ENCODE results near the gene ABCC11. TPM values are rescaled to one million over a fixed set of nuclear protein-coding genes. Genes with fewer than 3 reads are reported as not detected.
"Not testable (repeated sequence)": the region's sequence is repeated elsewhere in the genome, so short reads cannot be mapped to it uniquely, and the experiment has no call there.

ABCC11 gene
- total RNA-seq, 4 donors from 2014 or later, result 0.40 to 0.66 TPM; not detected in 2

DNA sequence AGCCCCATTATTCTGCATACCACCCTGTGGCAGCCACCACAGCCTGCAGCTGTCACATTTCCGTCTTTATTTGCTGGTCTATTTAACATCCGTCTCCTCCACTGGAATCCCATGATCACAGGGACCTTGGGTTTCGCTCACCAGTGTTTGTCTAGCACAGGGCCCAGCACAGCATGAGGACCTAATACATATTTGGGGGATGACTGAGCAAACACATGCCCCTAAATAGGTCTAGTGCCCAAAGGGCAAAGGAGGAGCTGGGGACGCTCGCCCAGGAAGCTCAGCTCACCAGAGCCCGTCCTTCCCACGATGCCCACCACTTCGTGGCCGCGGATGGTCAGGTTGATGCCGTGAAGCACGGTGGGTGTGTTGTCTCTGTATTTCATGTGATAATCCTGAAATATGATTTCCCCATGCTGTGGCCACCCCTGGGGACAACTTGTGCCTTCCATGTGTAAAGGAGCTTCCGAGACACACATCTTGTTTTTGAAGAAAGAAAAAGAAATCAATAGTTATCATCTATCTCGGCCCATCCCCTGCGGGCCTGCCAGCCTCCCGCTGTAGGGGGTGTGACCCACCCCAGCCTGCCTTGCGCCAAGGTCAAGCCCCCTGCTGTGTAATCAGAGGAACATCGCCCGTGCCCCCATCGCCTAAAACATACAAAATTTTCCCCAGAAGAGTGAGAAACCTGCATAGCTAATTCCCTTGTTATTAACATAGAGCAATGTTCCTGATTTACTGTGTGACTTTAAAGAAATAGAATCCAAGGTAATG, 70.5 kb downstream of the ABCC11 start:
- Histone ChIP-seq H3K4me1 (no peaks in the 10 kb centered on the region), H3K36me3 (no peaks in the 10 kb centered on the region), H3K9me3 (no peaks in the 10 kb centered on the region), H3K27me3 (no peaks in the 10 kb centered on the region), H3K4me3 (no peak overlapping the region), H3K27ac (no peak overlapping the region)
- DNase-seq, result no peak
- TF ChIP-seq POLR2A (IDR thresholded peaks at IDR 0.05), result no peak
- no peak for TF ChIP-seq CTCF (IDR thresholded peaks at IDR 0.05)

- Histone ChIP-seq H3K9me3 (no peaks in the 10 kb centered on the region), H3K36me3 (no peaks in the 10 kb centered on the region), H3K4me1 (no peaks in the 10 kb centered on the region), H3K27me3 (no peaks in the 10 kb centered on the region), H3K4me3 (no peak overlapping the region), H3K27ac (no peak overlapping the region)
- TF ChIP-seq CTCF (IDR thresholded peaks at IDR 0.05), result no peak
- TF ChIP-seq POLR2A (IDR thresholded peaks at IDR 0.05), result no peak
- peak in 1 of 3 donors; percentile 6 for DNase-seq
These were observed 73.5 kb downstream of the ABCC11 start for GRCh38 chr16:48173889-48174288.

- H3K36me3 ChIP-seq, result no peaks in the 10 kb centered on the region
- no peak for TF ChIP-seq POLR2A (IDR thresholded peaks at IDR 0.05)
- TF ChIP-seq CTCF (IDR thresholded peaks at IDR 0.05), result no peak
- H3K27ac ChIP-seq, result no peak overlapping the region
- no peaks in the 10 kb centered on the region for H3K27me3 ChIP-seq
- no peaks in the 10 kb centered on the region for H3K4me1 ChIP-seq
- DNase-seq, result peak in 1 of 3 donors; percentile 4
- H3K9me3 ChIP-seq, result no peaks in the 10 kb centered on the region
- H3K4me3 ChIP-seq, result no peak overlapping the region
These were observed 74.7 kb downstream of the ABCC11 start for GRCh38 chr16:48172682-48173081.

DNA sequence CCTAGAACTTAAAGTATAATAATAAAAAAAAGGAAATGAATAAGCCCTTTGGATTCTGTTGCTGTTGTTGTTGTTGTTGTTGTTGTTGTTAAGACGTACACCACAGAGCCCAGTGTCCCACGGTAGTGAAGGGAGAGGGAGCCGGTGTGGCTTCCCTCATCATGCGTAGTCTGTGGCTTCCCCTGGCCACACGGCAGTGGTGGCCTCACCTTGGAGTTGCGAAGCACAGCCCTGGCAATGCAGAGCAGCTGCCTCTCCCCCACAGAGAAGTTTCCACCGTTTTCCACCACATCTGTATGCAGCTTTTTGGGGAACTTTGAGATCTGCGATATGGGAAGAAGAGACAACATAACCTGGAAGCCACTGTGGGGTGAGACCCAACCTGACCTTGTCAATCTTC, 77.4 kb downstream of the ABCC11 start:
- Histone ChIP-seq H3K4me1 (no peaks in the 10 kb centered on the region), H3K36me3 (no peaks in the 10 kb centered on the region), H3K27ac (no peak overlapping the region), H3K9me3 (no peaks in the 10 kb centered on the region), H3K4me3 (no peak overlapping the region), H3K27me3 (no peaks in the 10 kb centered on the region)
- no peak for TF ChIP-seq CTCF (IDR thresholded peaks at IDR 0.05)
- TF ChIP-seq POLR2A (IDR thresholded peaks at IDR 0.05), result no peak
- DNase-seq, result peak in 1 of 3 donors; percentile 34

DNA sequence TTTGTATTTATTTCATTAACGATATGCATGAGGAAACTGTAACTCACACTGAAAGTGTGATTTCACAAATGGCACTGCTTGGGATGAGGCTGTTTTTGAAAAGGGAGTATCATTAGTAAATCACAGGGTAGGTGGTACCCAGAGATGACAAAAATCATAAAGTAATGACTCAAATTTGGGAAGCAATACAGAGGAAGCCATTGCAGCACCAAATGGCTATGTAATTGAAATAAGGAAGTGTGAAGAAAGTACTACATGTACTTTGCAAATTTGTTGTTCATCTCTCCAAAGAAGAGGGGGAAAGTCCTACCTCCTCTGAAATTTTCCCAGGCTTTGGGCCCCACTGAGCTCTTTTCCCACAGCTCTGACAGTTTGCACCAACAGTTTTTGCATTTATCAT, 79.3 kb downstream of the ABCC11 start:
- Histone ChIP-seq H3K36me3 (no peaks in the 10 kb centered on the region), H3K9me3 (no peaks in the 10 kb centered on the region), H3K27me3 (no peaks in the 10 kb centered on the region), H3K4me3 (no peak overlapping the region), H3K27ac (no peak overlapping the region), H3K4me1 (no peaks in the 10 kb centered on the region)
- TF ChIP-seq POLR2A (IDR thresholded peaks at IDR 0.05), result no peak
- no peak for TF ChIP-seq CTCF (IDR thresholded peaks at IDR 0.05)
- DNase-seq, result peak in 1 of 3 donors; percentile 8

DNA sequence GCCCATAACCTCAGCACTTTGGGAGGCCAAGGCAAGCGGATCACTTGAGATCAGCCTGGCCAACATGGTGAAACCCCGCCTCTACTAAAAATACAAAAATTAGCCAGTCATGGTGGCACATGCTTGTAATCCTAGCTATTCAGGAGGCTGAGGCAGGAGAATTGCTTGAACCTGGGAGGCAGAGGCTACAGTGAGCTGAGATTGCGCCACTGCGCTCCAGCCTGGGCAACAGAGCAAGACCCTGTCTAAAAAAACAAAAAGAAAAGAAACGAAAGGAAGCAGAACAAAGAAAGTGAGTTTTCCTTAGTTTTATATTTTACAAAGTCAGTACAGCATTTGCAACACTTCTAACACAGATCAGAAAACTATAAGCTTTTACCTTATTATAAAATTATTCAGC, 80.7 kb downstream of the ABCC11 start:
- not testable (repeated sequence) for H3K4me3 ChIP-seq, H3K36me3 ChIP-seq, DNase-seq, H3K9me3 ChIP-seq, H3K27ac ChIP-seq, H3K27me3 ChIP-seq, H3K4me1 ChIP-seq

Measured in Peyer's patch (tissue), 4 donors.